ENCODE results near the gene SMARCC2.

The SMARCC2 gene

GRCh38 chr12:56224102-56224701, 34.9 kb upstream of the SMARCC2 start, which contains the start of gene NABP2:
Gene NABP2 (plus strand): TSS chr12:56224342. CDS start chr12:56224857, 515 bp downstream.
- CTCF ChIA-PET, result interaction anchor here (0.9 to 5.6 kb wide), 8 partner anchors 13 to 77 kb away, joined by 3 to 145 read pairs (median 24); partner anchors contain the start of genes ANKRD52 and SMARCC2
- peak; percentile 75 for DNase-seq (ENCODE audit: low read depth, low spot score)
- peak; percentile 96 for TF ChIP-seq CTCF (IDR thresholded peaks at IDR 0.05; ENCODE audit: insufficient read depth, low read length, missing control alignments)
- POLR2A ChIA-PET, result no interaction called here
- peak within 1 kb of the TSS; percentile 78 for H3K4me3 ChIP-seq (ENCODE audit: low read depth, low read length)

GRCh38 chr12:56223571-56224101, 34.4 kb upstream of the SMARCC2 start:
- POLR2A ChIA-PET, result no interaction called here

GRCh38 chr12:56222531-56222895, 33.2 kb upstream of the SMARCC2 start:
- ChIA-PET CTCF (interaction anchor here (0.6 to 4.4 kb wide), 27 partner anchors 8 to 840 kb away, joined by 3 to 145 read pairs (median 10); partner anchors contain the start of genes ANKRD52, COQ10A, ESYT1 and SMARCC2), POLR2A (interaction anchor here (0.9 to 3.2 kb wide), 14 partner anchors 14 to 104 kb away, joined by 3 to 49 read pairs (median 8); partner anchors contain the start of genes ANKRD52, ESYT1, SMARCC2 and ZC3H10)
- TF ChIP-seq CTCF (IDR thresholded peaks at IDR 0.05; ENCODE audit: insufficient read depth, low read length, missing control alignments), result no peak
- DNase-seq (ENCODE audit: low read depth, low spot score), result no peak
- H3K4me3 ChIP-seq (ENCODE audit: low read depth, low read length), result peak overlapping the region; percentile 85

More at GRCh38 chr12:56223571-56224101, 34.4 kb upstream of the SMARCC2 start:
- H3K4me3 ChIP-seq (ENCODE audit: low read depth, low read length), result peak overlapping the region; percentile 25
- CTCF ChIA-PET, result interaction anchor here (0.9 to 4.4 kb wide), 13 partner anchors 10 to 104 kb away, joined by 4 to 145 read pairs (median 24); partner anchors contain the start of genes COQ10A, SMARCC2 and ZC3H10
- DNase-seq (ENCODE audit: low read depth, low spot score), result no peak
- no peak for TF ChIP-seq CTCF (IDR thresholded peaks at IDR 0.05; ENCODE audit: insufficient read depth, low read length, missing control alignments)

GRCh38 chr12:56221757-56222530, 32.7 kb upstream of the SMARCC2 start, which contains the start of gene RNF41:
Gene RNF41 (minus strand): TSS chr12:56221922. CDS start chr12:56214047, 7,875 bp downstream.
- peak; percentile 91 for DNase-seq (ENCODE audit: low read depth, low spot score)
- ChIA-PET POLR2A (interaction anchor here (0.6 to 3.2 kb wide), 24 partner anchors 9 to 177 kb away, joined by 3 to 49 read pairs (median 6); partner anchors contain the start of genes ANKRD52, CNPY2, ESYT1 and MYL6), CTCF (interaction anchor here (0.7 to 4.4 kb wide), 27 partner anchors 9 to 484 kb away, joined by 3 to 145 read pairs (median 10); partner anchors contain the start of genes ANKRD52, COQ10A, ESYT1 and SMARCC2)
- no peak for TF ChIP-seq CTCF (IDR thresholded peaks at IDR 0.05; ENCODE audit: insufficient read depth, low read length, missing control alignments)
- H3K4me3 ChIP-seq (ENCODE audit: low read depth, low read length), result peak within 1 kb of the TSS; percentile 85

- ChIA-PET CTCF (interaction anchor here (1.1 to 4.4 kb wide), 23 partner anchors 9 to 483 kb away, joined by 3 to 145 read pairs (median 13); partner anchors contain the start of genes ANKRD52, COQ10A, ESYT1 and SMARCC2), POLR2A (interaction anchor here (0.6 to 3.2 kb wide), 25 partner anchors 7 to 176 kb away, joined by 3 to 49 read pairs (median 6); partner anchors contain the start of genes ANKRD52, CNPY2, ESYT1 and MYL6)
- peak overlapping the region; percentile 85 for H3K4me3 ChIP-seq (ENCODE audit: low read depth, low read length)
- DNase-seq (ENCODE audit: low read depth, low spot score), result peak; percentile 57
- no peak for TF ChIP-seq CTCF (IDR thresholded peaks at IDR 0.05; ENCODE audit: insufficient read depth, low read length, missing control alignments)
Observed at GRCh38 chr12:56221232-56221756, 32.0 kb upstream of the SMARCC2 start.
